Caco-2 (cell line): ENCODE data around the gene BMP7. TPM values are rescaled to one million over a fixed set of nuclear protein-coding genes. Genes with fewer than 3 reads are reported as not detected.
"Not testable (repeated sequence)": the region's sequence is repeated elsewhere in the genome, so short reads cannot be mapped to it uniquely, and the experiment has no call there.

ENCODE experiments used
- BruUV-seq: library from RNA; stranded (reverse); fragments of 400-500 nt; replicated peaks from 2 replicates; lab custom pipeline; 2021; lab: Mats Ljungman, UMichigan
- CTCF ChIA-PET: fragments of 300-600 bp; sonication (Branson Sonifier 250); formaldehyde crosslinking; loops from one replicate; lab custom pipeline; 2022; ENCODE audit warnings: antibody characterized with exemption; lab: Charles Lee
- POLR2A ChIA-PET: fragments of 300-600 bp; sonication (Branson Sonifier 250); formaldehyde crosslinking; loops from one replicate; lab custom pipeline; 2022; ENCODE audit warnings: antibody characterized with exemption; lab: Charles Lee
- DNase-seq, 2 experiments: peaks; one replicate each; pipeline versions ENCODE4 v3.0.0 to v3.0.0-alpha.2; 2020 to 2022
- H3K27me3 ChIP-seq: replicated peaks from 2 replicates; pipeline ENCODE4 v1.6.0; 2011; ENCODE audit warnings: low read length; ENCODE audit not compliant: control insufficient read depth, insufficient read depth
- H3K36me3 ChIP-seq: 2 replicates; pipeline ENCODE4 v1.5.1; 2011; ENCODE audit warnings: low read length; ENCODE audit not compliant: control insufficient read depth, insufficient read depth
- H3K4me1 ChIP-seq: fragments of 250-450 bp; sonication (Bioruptor Pico); 2 replicates; pipeline ENCODE4 v1.5.1; 2020; ENCODE audit warnings: mild to moderate bottlenecking
- H3K4me3 ChIP-seq: 2 replicates; pipeline ENCODE4 v1.5.1; 2011; ENCODE audit warnings: low read depth, mild to moderate bottlenecking, control low read depth, low read length
- H3K9me3 ChIP-seq: fragments of 250-450 bp; sonication (Bioruptor Pico); 2 replicates; pipeline ENCODE4 v1.5.1; 2020; ENCODE audit warnings: mild to moderate bottlenecking, moderate library complexity
- H3K27ac Mint-ChIP-seq: one replicate; pipeline ENCODE4 v1.8.0; 2022; ENCODE audit warnings: mixed read lengths; ENCODE audit not compliant: unreplicated experiment
- H3K27me3 Mint-ChIP-seq: one replicate; pipeline ENCODE4 v1.8.0; 2022; ENCODE audit warnings: mixed read lengths; ENCODE audit not compliant: insufficient read depth, unreplicated experiment
- H3K36me3 Mint-ChIP-seq: one replicate; pipeline ENCODE4 v1.8.0; 2022; ENCODE audit warnings: mild to moderate bottlenecking, mixed read lengths; ENCODE audit not compliant: insufficient read depth, unreplicated experiment
- H3K4me1 Mint-ChIP-seq: one replicate; pipeline ENCODE4 v1.8.0; 2022; ENCODE audit warnings: low read depth, mixed read lengths; ENCODE audit not compliant: unreplicated experiment
- H3K4me3 Mint-ChIP-seq: one replicate; pipeline ENCODE4 v1.8.0; 2022; ENCODE audit warnings: mild to moderate bottlenecking, moderate library complexity, mixed read lengths; ENCODE audit not compliant: unreplicated experiment
- H3K9me3 Mint-ChIP-seq: one replicate; pipeline ENCODE4 v1.8.0; 2022; ENCODE audit warnings: mixed read lengths; ENCODE audit not compliant: unreplicated experiment
- intact Hi-C: fragments of 100-400 bp; cut with micrococcal nuclease; formaldehyde crosslinking; loops from one replicate; pipeline ENCODE4 v1.10.0; 2022; ENCODE audit not compliant: unreplicated experiment
- total RNA-seq: library from RNA; stranded (reverse); gene quantifications from 2 replicates; pipeline ENCODE4 v1.2.3, GENCODE V29; 2022
- TF ChIP-seq, protein P1 (sequence below), 2 experiments: fragments of 200-600 bp in 1 of 2; IDR thresholded peaks; 1 replicate in 1 of 2; 2 replicates in 1 of 2; pipeline versions ENCODE4 v1.5.1 to v1.8.0; 2011 to 2022; ENCODE audit warnings: antibody characterized with exemption in 1 of 2, control low read depth in 1 of 2, inconsistent platforms in 1 of 2, low read depth in 1 of 2, low read length in 1 of 2, mild to moderate bottlenecking in 1 of 2, moderate library complexity in 1 of 2; ENCODE audit not compliant: insufficient read depth in 1 of 2, severe bottlenecking in 1 of 2, unreplicated experiment in 1 of 2

Gene BMP7
- total RNA-seq, 1 experiment from 2014 or later = 317 TPM

DNA sequence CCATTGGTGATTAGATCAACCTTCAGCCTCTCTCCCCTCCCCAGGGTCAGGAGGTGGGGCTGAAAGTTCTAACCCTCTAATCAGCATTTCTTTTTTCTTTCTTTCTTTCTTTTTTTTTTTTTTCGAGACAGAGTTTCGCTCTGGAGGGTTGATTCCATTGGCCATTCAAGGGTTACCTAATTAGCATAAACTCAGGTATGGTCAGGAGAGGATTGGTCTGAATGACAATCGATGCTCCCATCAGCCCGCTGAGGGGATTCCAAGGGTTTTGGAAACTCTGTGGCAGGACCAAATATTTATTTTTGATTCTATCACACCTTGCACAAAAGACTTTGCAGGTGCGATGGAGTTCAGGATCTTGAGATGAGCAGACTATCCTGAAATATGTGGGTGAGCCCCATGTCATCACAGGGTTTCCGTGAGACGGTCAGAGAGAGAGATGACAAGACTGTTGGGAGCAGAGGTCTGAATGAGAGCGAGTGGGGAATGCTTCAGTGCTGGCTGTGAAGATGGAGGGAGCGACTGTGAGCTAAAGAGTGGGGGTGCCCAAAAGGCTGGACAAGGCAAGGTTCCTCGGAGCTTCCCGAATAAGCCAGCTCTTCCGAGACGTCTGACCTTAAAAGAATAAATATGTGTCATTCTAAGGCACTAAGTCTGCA lies 107.1 kb downstream of the BMP7 start:
- CTCF ChIA-PET = interaction anchor here (0.6 to 1.4 kb wide), 3 partner anchors 173 to 379 kb away, joined by 3 to 5 read pairs (median 3); no protein-coding TSS in a partner anchor
- TF ChIP-seq, protein P1, sequence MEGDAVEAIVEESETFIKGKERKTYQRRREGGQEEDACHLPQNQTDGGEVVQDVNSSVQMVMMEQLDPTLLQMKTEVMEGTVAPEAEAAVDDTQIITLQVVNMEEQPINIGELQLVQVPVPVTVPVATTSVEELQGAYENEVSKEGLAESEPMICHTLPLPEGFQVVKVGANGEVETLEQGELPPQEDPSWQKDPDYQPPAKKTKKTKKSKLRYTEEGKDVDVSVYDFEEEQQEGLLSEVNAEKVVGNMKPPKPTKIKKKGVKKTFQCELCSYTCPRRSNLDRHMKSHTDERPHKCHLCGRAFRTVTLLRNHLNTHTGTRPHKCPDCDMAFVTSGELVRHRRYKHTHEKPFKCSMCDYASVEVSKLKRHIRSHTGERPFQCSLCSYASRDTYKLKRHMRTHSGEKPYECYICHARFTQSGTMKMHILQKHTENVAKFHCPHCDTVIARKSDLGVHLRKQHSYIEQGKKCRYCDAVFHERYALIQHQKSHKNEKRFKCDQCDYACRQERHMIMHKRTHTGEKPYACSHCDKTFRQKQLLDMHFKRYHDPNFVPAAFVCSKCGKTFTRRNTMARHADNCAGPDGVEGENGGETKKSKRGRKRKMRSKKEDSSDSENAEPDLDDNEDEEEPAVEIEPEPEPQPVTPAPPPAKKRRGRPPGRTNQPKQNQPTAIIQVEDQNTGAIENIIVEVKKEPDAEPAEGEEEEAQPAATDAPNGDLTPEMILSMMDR (IDR thresholded peaks at IDR 0.05; ENCODE audit: insufficient read depth in 1 of 2, low read depth in 1 of 2, low read length in 1 of 2, severe bottlenecking in 1 of 2, unreplicated experiment in 1 of 2) = no peak

DNA sequence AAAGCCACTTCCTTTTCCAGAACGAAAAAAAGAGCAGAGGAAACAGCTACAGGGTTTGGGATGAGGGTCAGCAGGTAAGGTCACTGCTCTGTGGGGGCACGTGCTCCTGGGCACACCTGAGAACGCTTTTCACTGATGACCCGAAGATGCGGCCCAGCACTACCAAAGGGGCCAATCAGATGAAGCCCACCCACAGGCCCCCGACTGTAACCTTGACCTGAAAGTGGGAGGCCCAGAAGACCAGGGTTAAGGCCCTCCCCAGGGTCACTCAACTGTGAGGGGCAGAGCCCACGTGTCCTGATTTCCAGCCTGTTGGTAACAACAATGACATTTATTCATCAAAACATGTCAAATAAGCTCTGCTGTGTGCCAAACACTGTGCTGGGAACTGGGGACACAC lies 108.0 kb downstream of the BMP7 start:
- H3K27ac Mint-ChIP-seq = no peak overlapping the region
- no peak overlapping the region for H3K4me3 Mint-ChIP-seq
- no peaks in the 10 kb centered on the region for H3K27me3 Mint-ChIP-seq
- ChIA-PET POLR2A (no interaction called here), CTCF (interaction anchor here (1.0 kb wide), 1 partner anchor 174 kb away, joined by 3 read pairs; no protein-coding TSS in a partner anchor)
- Histone ChIP-seq H3K9me3 (no peaks in the 10 kb centered on the region), H3K4me3 (no peak overlapping the region), H3K4me1 (no peaks in the 10 kb centered on the region), H3K27me3 (no peaks in the 10 kb centered on the region), H3K36me3 (no peaks in the 10 kb centered on the region)
- no peak for DNase-seq
- no TSS peak for BruUV-seq
- H3K4me1 Mint-ChIP-seq = no peaks in the 10 kb centered on the region
- intact Hi-C loops = no loop called here
- TF ChIP-seq, protein P1 (IDR thresholded peaks at IDR 0.05; ENCODE audit: insufficient read depth in 1 of 2, low read depth in 1 of 2, low read length in 1 of 2, severe bottlenecking in 1 of 2, unreplicated experiment in 1 of 2) = no peak
- H3K36me3 Mint-ChIP-seq = no peaks in the 10 kb centered on the region
- H3K9me3 Mint-ChIP-seq = no peaks in the 10 kb centered on the region

More for the DNA sequence above, 107.1 kb downstream of the BMP7 start:
- H3K4me3 Mint-ChIP-seq = no peak overlapping the region
- intact Hi-C loops = no loop called here
- Histone ChIP-seq H3K4me1 (no peaks in the 10 kb centered on the region), H3K36me3 (no peaks in the 10 kb centered on the region), H3K4me3 (no peak overlapping the region), H3K9me3 (no peaks in the 10 kb centered on the region), H3K27me3 (no peaks in the 10 kb centered on the region)
- no peak overlapping the region for H3K27ac Mint-ChIP-seq
- H3K9me3 Mint-ChIP-seq = no peaks in the 10 kb centered on the region
- POLR2A ChIA-PET = no interaction called here
- no peaks in the 10 kb centered on the region for H3K4me1 Mint-ChIP-seq
- no TSS peak for BruUV-seq
- peaks cover 6% of the 10 kb centered on the region for H3K36me3 Mint-ChIP-seq
- no peaks in the 10 kb centered on the region for H3K27me3 Mint-ChIP-seq
- DNase-seq = no peak

DNA sequence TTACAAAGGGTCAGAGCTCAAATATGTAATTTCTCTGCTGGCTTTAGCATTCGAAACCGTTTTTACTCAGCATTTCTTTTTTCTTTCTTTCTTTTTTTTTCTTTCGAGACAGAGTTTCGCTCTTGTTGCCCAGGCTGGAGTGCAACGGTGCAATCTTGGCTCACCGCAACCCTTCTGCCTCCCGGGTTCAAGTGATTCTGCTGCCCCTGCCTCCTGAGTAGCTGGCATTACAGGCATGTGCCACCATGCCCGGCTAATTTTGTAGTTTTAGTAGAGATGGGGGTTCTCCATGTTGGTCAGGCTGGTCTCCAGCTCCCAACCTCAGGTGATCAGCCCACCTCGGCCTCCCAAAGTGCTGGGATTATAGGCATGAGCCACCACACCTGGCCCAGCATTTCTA lies 108.7 kb downstream of the BMP7 start:
- intact Hi-C loops, POLR2A ChIA-PET, H3K4me3 ChIP-seq, H3K9me3 Mint-ChIP-seq, H3K9me3 ChIP-seq, DNase-seq, H3K4me1 ChIP-seq, H3K27me3 ChIP-seq, H3K27ac Mint-ChIP-seq, H3K27me3 Mint-ChIP-seq, H3K4me1 Mint-ChIP-seq, H3K36me3 Mint-ChIP-seq, H3K36me3 ChIP-seq, H3K4me3 Mint-ChIP-seq, BruUV-seq: not testable (repeated sequence)
- CTCF ChIA-PET = interaction anchor here (0.6 kb wide), 1 partner anchor 45 kb away, joined by 3 read pairs; no protein-coding TSS in a partner anchor
